IMR-90 (cell line): ENCODE results near the gene ADGRL3. TPM values are rescaled to one million over a fixed set of nuclear protein-coding genes. Genes with fewer than 3 reads are reported as not detected.
"Not testable (repeated sequence)": the region's sequence is repeated elsewhere in the genome, so short reads cannot be mapped to it uniquely, and the experiment has no call there.

Source experiments
- ATAC-seq: fragments of 200-7000 bp; cut with Tn5 transposase; 2 replicates; pipeline ENCODE4 v1.9.1; 2020; ENCODE audit warnings: low read depth, mild to moderate bottlenecking, moderate library complexity
- BruUV-seq: library from RNA; stranded (reverse); fragments of 400-500 nt; replicated peaks from 2 replicates; lab custom pipeline; 2021; lab: Mats Ljungman, UMichigan
- CTCF ChIA-PET: fragments of 300-600 bp; formaldehyde crosslinking; extraction: SDS; loops from one replicate; lab custom pipeline; 2021; ENCODE audit warnings: antibody characterized with exemption; lab: Yijun Ruan, JAX
- POLR2A ChIA-PET: fragments of 300-600 bp; sonication (Branson Sonifier 250); formaldehyde crosslinking; loops from one replicate; lab custom pipeline; 2022; ENCODE audit warnings: antibody characterized with exemption; ENCODE audit not compliant: unreplicated experiment; lab: Charles Lee
- DNase-seq: peaks from one replicate; pipeline ENCODE4 v3.0.0; 2013
- H2AFZ ChIP-seq: replicated peaks from 2 replicates; pipeline ENCODE3; 2013; ENCODE audit warnings: low read length, mild to moderate bottlenecking; ENCODE audit not compliant: poor library complexity
- H2AK5ac ChIP-seq: 2 replicates; pipeline ENCODE4 v1.6.1; 2013; ENCODE audit warnings: low read depth, low read length, inconsistent platforms
- H2AK9ac ChIP-seq: replicated peaks from 2 replicates; pipeline ENCODE3; 2013; ENCODE audit warnings: mild to moderate bottlenecking, low read depth, low read length, moderate library complexity; ENCODE audit not compliant: poor library complexity
- H2BK120ac ChIP-seq: 2 replicates; pipeline ENCODE4 v1.6.1; 2013; ENCODE audit warnings: low read depth, low read length, inconsistent platforms
- H2BK15ac ChIP-seq: 3 replicates; pipeline ENCODE4 v1.6.1; 2013; ENCODE audit warnings: low read depth, low read length, inconsistent platforms
- H2BK20ac ChIP-seq: 2 replicates; pipeline ENCODE4 v1.6.1; 2013; ENCODE audit warnings: low read depth, mild to moderate bottlenecking, inconsistent platforms, low read length, moderate library complexity
- H2BK5ac ChIP-seq: 2 replicates; pipeline ENCODE4 v1.6.1; 2013; ENCODE audit warnings: mild to moderate bottlenecking, low read depth, low read length, inconsistent platforms; ENCODE audit not compliant: poor library complexity, severe bottlenecking
- H3K14ac ChIP-seq: replicated peaks from 2 replicates; pipeline ENCODE4 v1.6.1; 2013; ENCODE audit warnings: low read depth, low read length, inconsistent platforms
- H3K18ac ChIP-seq: 2 replicates; pipeline ENCODE4 v1.6.1; 2013; ENCODE audit warnings: low read depth, low read length, control low read depth
- H3K23ac ChIP-seq: 2 replicates; pipeline ENCODE4 v1.6.1; 2013; ENCODE audit warnings: low read depth, low read length, inconsistent platforms
- H3K27ac ChIP-seq: 2 replicates; pipeline ENCODE4 v1.5.1; 2013; ENCODE audit warnings: mild to moderate bottlenecking, control low read depth, low read length; ENCODE audit not compliant: insufficient read depth
- H3K27me3 ChIP-seq: 2 replicates; pipeline ENCODE4 v1.6.1; 2013; ENCODE audit warnings: low read length; ENCODE audit not compliant: control insufficient read depth, insufficient read depth
- H3K36me3 ChIP-seq: 2 replicates; pipeline ENCODE4 v1.6.1; 2013; ENCODE audit warnings: low read length, mixed read lengths; ENCODE audit not compliant: control insufficient read depth, insufficient read depth
- H3K4ac ChIP-seq: 2 replicates; pipeline ENCODE4 v1.6.1; 2013; ENCODE audit warnings: low read depth, low read length, inconsistent platforms
- H3K4me1 ChIP-seq: 2 replicates; pipeline ENCODE4 v1.6.1; 2013; ENCODE audit warnings: low read length, mixed read lengths; ENCODE audit not compliant: control insufficient read depth, insufficient read depth
- H3K4me2 ChIP-seq: 2 replicates; pipeline ENCODE4 v1.6.1; 2013; ENCODE audit warnings: low read depth, mild to moderate bottlenecking, control low read depth, low read length, moderate library complexity
- H3K4me3 ChIP-seq: 2 replicates; pipeline ENCODE4 v1.5.1; 2013; ENCODE audit warnings: low read depth, mild to moderate bottlenecking, control low read depth, low read length, moderate library complexity; ENCODE audit not compliant: insufficient read depth
- H3K56ac ChIP-seq: 2 replicates; pipeline ENCODE4 v1.6.1; 2013; ENCODE audit warnings: low read length, inconsistent platforms; ENCODE audit not compliant: insufficient read depth; ENCODE audit errors: extremely low read depth
- H3K79me1 ChIP-seq, 2 experiments: 2 replicates each; pipeline ENCODE4 v1.6.1; 2013; ENCODE audit warnings: low read length in 2 of 2, inconsistent platforms in 1 of 2, low read depth in 1 of 2
- H3K9ac ChIP-seq: 2 replicates; pipeline ENCODE4 v1.6.1; 2013; ENCODE audit warnings: low read depth, low read length, control low read depth
- H3K9me1 ChIP-seq: 2 replicates; pipeline ENCODE4 v1.6.1; 2013; ENCODE audit warnings: low read length, inconsistent platforms; ENCODE audit not compliant: insufficient read depth
- H3K9me3 ChIP-seq: 2 replicates; pipeline ENCODE4 v1.6.1; 2013; ENCODE audit warnings: low read length; ENCODE audit not compliant: control insufficient read depth, insufficient read depth
- H4K20me1 ChIP-seq: 2 replicates; pipeline ENCODE4 v1.6.1; 2013; ENCODE audit warnings: low read length, inconsistent platforms; ENCODE audit not compliant: insufficient read depth
- H4K5ac ChIP-seq: 2 replicates; pipeline ENCODE4 v1.6.1; 2013; ENCODE audit warnings: mild to moderate bottlenecking, low read depth, low read length, control low read depth
- H4K8ac ChIP-seq, 2 experiments: 2 replicates each; pipeline ENCODE4 v1.6.1; 2013; ENCODE audit warnings: low read depth in 2 of 2, low read length in 2 of 2, control low read depth in 1 of 2, inconsistent platforms in 1 of 2
- H4K91ac ChIP-seq: 2 replicates; pipeline ENCODE4 v1.6.1; 2013; ENCODE audit warnings: low read depth, low read length, inconsistent platforms; ENCODE audit not compliant: insufficient read depth
- WGBS, 2 experiments: methylation state at CpG; one replicate each; pipeline versions ENCODE4 v1.1.5 to v1.1.7; 2013; ENCODE audit warnings: missing lambda C conversion rate in 2 of 2; ENCODE audit not compliant: insufficient read length in 1 of 2; ENCODE audit errors: extremely low coverage in 2 of 2; 5-methylcytosine and 5-hydroxymethylcytosine counted together
- dilution Hi-C: fragments of 300-500 bp; cut with HindIII; formaldehyde crosslinking; loops from one replicate; pipeline ENCODE4 v1.14.3; 2018; ENCODE audit warnings: low sequenced_read_pairs; ENCODE audit not compliant: unreplicated experiment
- in situ Hi-C: fragments of 300-500 bp; cut with MboI; formaldehyde crosslinking; loops from 3 replicates; pipeline ENCODE4 v1.14.3; 2019; ENCODE audit warnings: low sequenced_read_pairs, inconsistent platforms, mixed read lengths
- intact Hi-C: fragments of 100-400 bp; cut with micrococcal nuclease; formaldehyde crosslinking; loops from 2 replicates; pipeline ENCODE4 v1.10.0; 2022
- polyA plus RNA-seq, 3 experiments: library from polyadenylated mRNA; depleted of rRNA; stranded (reverse); fragments of >200 nt; gene quantifications; 2 replicates each; pipeline ENCODE4 v1.2.3, GENCODE V29; 2012; ENCODE audit warnings: low replicate concordance in 1 of 3
- total RNA-seq: library from RNA; depleted of rRNA; stranded (reverse); fragments of >200 nt; gene quantifications from 2 replicates; pipeline ENCODE4 v1.2.3, GENCODE V29; 2012

ADGRL3 gene
- total and polyA plus RNA-seq, 2 of the 4 experiments (the other 2 are of a cell fraction) = 0.46 to 2.5 TPM

DNA sequence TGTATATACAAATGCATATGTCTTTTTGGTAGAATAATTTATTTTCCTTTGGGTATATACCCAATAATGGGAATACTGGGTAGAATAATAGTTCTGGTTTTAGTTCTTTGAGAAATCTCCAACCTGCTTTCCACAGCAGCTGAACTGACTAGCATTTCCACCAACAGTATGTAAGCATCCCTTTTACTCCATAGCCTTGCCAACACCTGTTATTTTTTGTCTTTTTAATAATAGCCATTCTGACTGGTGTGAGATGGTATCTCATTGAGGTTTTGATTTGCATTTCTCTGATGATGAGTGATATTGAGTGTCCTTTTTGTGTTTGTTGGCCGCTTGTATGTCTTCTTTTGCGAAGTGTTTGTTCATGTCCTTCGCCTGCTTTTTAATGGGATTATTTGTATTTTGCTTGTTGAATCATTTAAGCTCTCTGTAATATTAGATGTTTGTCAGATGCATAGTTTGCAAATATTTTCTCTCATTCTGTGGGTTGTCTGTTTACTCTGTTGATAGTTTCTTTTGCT is 309.7 kb downstream of the ADGRL3 start:
- H4K8ac ChIP-seq, H3K27me3 ChIP-seq, H3K27ac ChIP-seq, H2BK5ac ChIP-seq, intact Hi-C loops, POLR2A ChIA-PET, H3K4ac ChIP-seq, H3K4me1 ChIP-seq, H2AFZ ChIP-seq, H2AK9ac ChIP-seq, H4K91ac ChIP-seq, DNase-seq, in situ Hi-C loops, H2BK20ac ChIP-seq, H3K4me3 ChIP-seq, H3K36me3 ChIP-seq, H3K56ac ChIP-seq, H3K79me1 ChIP-seq, H4K5ac ChIP-seq, H3K14ac ChIP-seq, H2BK15ac ChIP-seq, H3K9ac ChIP-seq, H4K20me1 ChIP-seq, H3K18ac ChIP-seq, H3K9me1 ChIP-seq, ATAC-seq, H2BK120ac ChIP-seq, H3K4me2 ChIP-seq, H3K23ac ChIP-seq, dilution Hi-C loops, H2AK5ac ChIP-seq, BruUV-seq, H3K9me3 ChIP-seq: not testable (repeated sequence)
- CTCF ChIA-PET = interaction anchor here (0.7 kb wide), 1 partner anchor 34 kb away, joined by 3 read pairs; no protein-coding TSS in a partner anchor
- no CpG with 5 or more reads among the region's 3 CpGs for WGBS, 2 experiments
